Kidney (tissue), 14 donors: Measurements from ENCODE around the gene NKX1-1. TPM values are rescaled to one million over a fixed set of nuclear protein-coding genes. Genes with fewer than 3 reads are reported as not detected.

Experiments used
- DNase-seq, 5 donors: peaks; one replicate each; pipeline ENCODE4 v3.0.0-alpha.2; 2013 to 2020
- FAIRE-seq: peaks from 2 replicates; lab custom pipeline; 2012; peaks lifted over from hg19 to GRCh38; lab: Jason Lieb, UNC
- H3K27ac ChIP-seq, 2 donors: one replicate each; pipeline ENCODE4 v1.7.0; 2013; ENCODE audit warnings: low read depth in 2 of 2, low read length in 2 of 2, inconsistent platforms in 1 of 2
- H3K27me3 ChIP-seq: one replicate; pipeline ENCODE4 v1.7.1; 2013; ENCODE audit warnings: low read length, inconsistent platforms; ENCODE audit not compliant: control insufficient read depth, insufficient read depth
- H3K36me3 ChIP-seq, 3 donors: one replicate each; pipeline versions ENCODE4 v1.7.0 to v1.7.1; 2013; ENCODE audit warnings: low read length in 3 of 3, control low read depth in 1 of 3, inconsistent platforms in 1 of 3; ENCODE audit not compliant: insufficient read depth in 3 of 3, control insufficient read depth in 2 of 3
- H3K4me1 ChIP-seq, 3 donors: one replicate each; pipeline versions ENCODE4 v1.7.0 to v1.7.1; 2013; ENCODE audit warnings: low read length in 3 of 3, inconsistent platforms in 1 of 3, low read depth in 1 of 3; ENCODE audit not compliant: control insufficient read depth in 2 of 3, insufficient read depth in 2 of 3
- H3K4me3 ChIP-seq, 3 donors: one replicate each; pipeline versions ENCODE4 v1.7.0 to v1.8.1; 2013; ENCODE audit warnings: low read length in 3 of 3, control low read depth in 1 of 3, inconsistent platforms in 1 of 3
- H3K9ac ChIP-seq, 3 donors: one replicate each; pipeline versions ENCODE4 v1.7.0 to v1.7.1; 2013; ENCODE audit warnings: low read length in 3 of 3, control low read depth in 1 of 3, inconsistent platforms in 1 of 3
- H3K9me3 ChIP-seq, 3 donors: one replicate each; pipeline versions ENCODE4 v1.7.0 to v1.7.1; 2013; ENCODE audit warnings: low read length in 3 of 3, control low read depth in 1 of 3, inconsistent platforms in 1 of 3; ENCODE audit not compliant: control insufficient read depth in 2 of 3, insufficient read depth in 1 of 3
- intact Hi-C: fragments of 100-400 bp; cut with DNase I; formaldehyde crosslinking; loops from one replicate; pipeline ENCODE4 v1.11.1; 2022
- polyA plus RNA-seq: library from polyadenylated mRNA; stranded (reverse); fragments of 350-450 nt; fragmentation: Illumina TruSeq; extraction: RNeasy Lipid Tissue Mini Kit (QIAGEN cat#74804); gene quantifications from one replicate; pipeline ENCODE4 v1.2.3, GENCODE V29; 2014; ENCODE audit warnings: low read depth, low replicate concordance; ENCODE audit not compliant: insufficient read depth
- total RNA-seq: library from RNA; stranded (reverse); fragmentation: NEBNext Ultra II Directional; extraction: Animal tissue kit (Norgen Biotek cat#: 25700); gene quantifications from one replicate; pipeline ENCODE4 v1.2.1, GENCODE V29; 2021
- TF ChIP-seq, protein P1 (sequence below): IDR thresholded peaks from 3 replicates; pipeline ENCODE4 v1.5.1; 2012; ENCODE audit warnings: mild to moderate bottlenecking, moderate library complexity, borderline replicate concordance; ENCODE audit not compliant: insufficient read depth; ENCODE audit errors: extremely low read depth
- donor health status: control.
- donor health status: control.
- donor health status: control.
- donor health status: control.
- donor health status: control.
- donor health status: DM: yes; HTN: yes; CAD: no.
- donor health status: Normal renal cell carcinoma (clear cell type).

The NKX1-1 gene
- total and polyA plus RNA-seq, 2 donors from 2014 or later, result not detected

GRCh38 chr4:1421657-1422056 is 15.4 kb upstream of the NKX1-1 start:
- intact Hi-C loops, result no loop called here
- H3K9me3 ChIP-seq, result no peaks in the 10 kb centered on the region
- H3K27ac ChIP-seq, result no peak overlapping the region
- DNase-seq, result no peak
- H3K36me3 ChIP-seq, result no peaks in the 10 kb centered on the region
- TF ChIP-seq, protein P1, sequence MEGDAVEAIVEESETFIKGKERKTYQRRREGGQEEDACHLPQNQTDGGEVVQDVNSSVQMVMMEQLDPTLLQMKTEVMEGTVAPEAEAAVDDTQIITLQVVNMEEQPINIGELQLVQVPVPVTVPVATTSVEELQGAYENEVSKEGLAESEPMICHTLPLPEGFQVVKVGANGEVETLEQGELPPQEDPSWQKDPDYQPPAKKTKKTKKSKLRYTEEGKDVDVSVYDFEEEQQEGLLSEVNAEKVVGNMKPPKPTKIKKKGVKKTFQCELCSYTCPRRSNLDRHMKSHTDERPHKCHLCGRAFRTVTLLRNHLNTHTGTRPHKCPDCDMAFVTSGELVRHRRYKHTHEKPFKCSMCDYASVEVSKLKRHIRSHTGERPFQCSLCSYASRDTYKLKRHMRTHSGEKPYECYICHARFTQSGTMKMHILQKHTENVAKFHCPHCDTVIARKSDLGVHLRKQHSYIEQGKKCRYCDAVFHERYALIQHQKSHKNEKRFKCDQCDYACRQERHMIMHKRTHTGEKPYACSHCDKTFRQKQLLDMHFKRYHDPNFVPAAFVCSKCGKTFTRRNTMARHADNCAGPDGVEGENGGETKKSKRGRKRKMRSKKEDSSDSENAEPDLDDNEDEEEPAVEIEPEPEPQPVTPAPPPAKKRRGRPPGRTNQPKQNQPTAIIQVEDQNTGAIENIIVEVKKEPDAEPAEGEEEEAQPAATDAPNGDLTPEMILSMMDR, result no peak
- FAIRE-seq, result no peak
- peaks cover 6% of the 10 kb centered on the region for H3K27me3 ChIP-seq
- H3K9ac ChIP-seq, result no peak overlapping the region
- H3K4me1 ChIP-seq, result no peaks in the 10 kb centered on the region
- no peak overlapping the region for H3K4me3 ChIP-seq

DNA sequence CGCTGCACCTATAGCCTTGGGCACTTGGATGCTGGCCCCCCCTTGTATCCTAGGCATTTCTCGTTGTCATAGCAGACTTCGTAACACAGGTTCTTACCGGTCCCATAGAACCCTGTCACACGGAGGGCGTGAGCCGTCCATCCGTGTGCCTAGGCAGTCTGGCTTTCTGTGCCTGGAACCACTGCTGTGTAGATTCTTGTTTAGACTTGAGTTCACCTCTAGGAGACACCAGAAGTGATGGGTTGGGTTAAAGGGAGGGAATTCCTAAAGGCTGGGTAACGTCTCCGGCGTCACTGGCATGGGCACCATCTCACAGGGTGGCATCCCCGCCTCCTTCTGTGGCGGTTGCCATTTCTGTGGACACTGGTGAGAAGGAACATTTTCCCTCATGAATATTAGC is 13.5 kb upstream of the NKX1-1 start:
- no peak for DNase-seq
- Histone ChIP-seq H3K27me3 (peaks cover 12% of the 10 kb centered on the region), H3K9ac (no peak overlapping the region), H3K9me3 (no peaks in the 10 kb centered on the region), H3K27ac (no peak overlapping the region), H3K36me3 (no peaks in the 10 kb centered on the region), H3K4me3 (no peak overlapping the region), H3K4me1 (no peaks in the 10 kb centered on the region)
- FAIRE-seq, result no peak
- TF ChIP-seq, protein P1, result no peak
- intact Hi-C loops, result no loop called here

GRCh38 chr4:1418494-1419285 is 12.4 kb upstream of the NKX1-1 start:
- Histone ChIP-seq H3K4me1 (no peaks in the 10 kb centered on the region), H3K9me3 (no peaks in the 10 kb centered on the region), H3K27me3 (peaks cover 12% of the 10 kb centered on the region), H3K4me3 (no peak overlapping the region), H3K36me3 (no peaks in the 10 kb centered on the region), H3K27ac (no peak overlapping the region), H3K9ac (no peak overlapping the region)
- intact Hi-C loops, result no loop called here
- DNase-seq (peak in 2 of 5 donors; percentile 7 to 15), FAIRE-seq (no peak)
- TF ChIP-seq, protein P1, result no peak
